Purkinje cell (primary cell): ENCODE results near the gene SSC4D. TPM values are rescaled to one million over a fixed set of nuclear protein-coding genes. Genes with fewer than 3 reads are reported as not detected.

Source experiments
- polyA plus RNA-seq: library from polyadenylated mRNA; unstranded; fragments of >200 nt; fragmentation: Nextera tagmentation; gene quantifications from 2 replicates; pipeline ENCODE4 v1.2.1, GENCODE V29; 2014

The SSC4D gene
- polyA plus RNA-seq = 0.32 and 0.40 TPM in 2 replicates

GRCh38 chr7:76409537-76409936 lies at the start of gene SSC4D:
SSC4D (minus strand) TSS chr7:76409697; CDS start chr7:76404439, 5,258 bp downstream.

GRCh38 chr7:76424413-76425111 lies 15.1 kb upstream of the SSC4D start, which contains the start of gene ZP3:
ZP3 (plus strand) TSS chr7:76424950; CDS start chr7:76424965, 15 bp downstream.

GRCh38 chr7:76358481-76359110 lies 50.9 kb downstream of the SSC4D start, which contains the start of gene YWHAG:
YWHAG (minus strand) TSS chr7:76358991; CDS start chr7:76358808, 183 bp downstream.

Other genes with a start within 250 kb of the SSC4D start
- 4.1 and 7.0 TPM in 2 replicates for gene SRRM3, start 207.8 kb downstream of the SSC4D start, polyA plus RNA-seq
- gene HSPB1, start 107.0 kb downstream of the SSC4D start, polyA plus RNA-seq = 120 and 300 TPM in 2 replicates
- 196 and 223 TPM in 2 replicates for gene YWHAG, start 50.7 kb downstream of the SSC4D start, polyA plus RNA-seq
- gene ZP3, start 15.3 kb upstream of the SSC4D start, polyA plus RNA-seq = not detected in 2 replicates
- gene DTX2, start 52.0 kb upstream of the SSC4D start, polyA plus RNA-seq = 0.49 TPM in 1 of 2 replicates, not detected in the other
- not detected in 2 replicates for gene UPK3B, start 100.9 kb upstream of the SSC4D start, polyA plus RNA-seq
- gene SPDYE16, start 133.6 kb upstream of the SSC4D start, polyA plus RNA-seq = 0.38 and 0.51 TPM in 2 replicates
- 4.7 and 5.1 TPM in 2 replicates for gene POMZP3, start 217.6 kb upstream of the SSC4D start, polyA plus RNA-seq